ENCODE data around the gene FOCAD. TPM values are rescaled to one million over a fixed set of nuclear protein-coding genes. Genes with fewer than 3 reads are reported as not detected.

FOCAD gene
- total RNA-seq, 4 donors from 2014 or later, result 13.9 to 31.2 (median 22.0) TPM

- intact Hi-C loops (cut with DNase I; ENCODE audit: low total_unique reads), result no loop called here
- 87 to 95% methylated on average over 3 of the region's 3 CpGs for WGBS, 2 donors
- DNase-seq (ENCODE audit: low spot score in 2 of 2), result no peak
- no peak overlapping the region for H3K4me3 ChIP-seq (ENCODE audit: low read depth, poor library complexity, severe bottlenecking)
- no peak for TF ChIP-seq POLR2A (IDR thresholded peaks at IDR 0.05)
- TF ChIP-seq CTCF (IDR thresholded peaks at IDR 0.05), result no peak
These were observed 153.1 kb downstream of the FOCAD start for GRCh38 chr9:20837166-20837565.

GRCh38 chr9:20838218-20838617, 154.2 kb downstream of the FOCAD start:
- intact Hi-C loops (cut with DNase I; ENCODE audit: low total_unique reads), result no loop called here

GRCh38 chr9:20844916-20845315, 160.9 kb downstream of the FOCAD start:
- intact Hi-C loops (cut with DNase I; ENCODE audit: low total_unique reads), result no loop called here
- no peak overlapping the region for H3K4me3 ChIP-seq (ENCODE audit: low read depth, poor library complexity, severe bottlenecking)
- WGBS, 2 donors, result 89 to 94% methylated on average over 2 of the region's 2 CpGs
- DNase-seq (ENCODE audit: low spot score in 2 of 2), result no peak
- TF ChIP-seq POLR2A (IDR thresholded peaks at IDR 0.05) (no peak), CTCF (IDR thresholded peaks at IDR 0.05) (no peak)

More at GRCh38 chr9:20838218-20838617, 154.2 kb downstream of the FOCAD start:
- 46 to 51% methylated on average over 1 of the region's 1 CpG for WGBS, 2 donors
- no peak for DNase-seq (ENCODE audit: low spot score in 2 of 2)
- H3K4me3 ChIP-seq (ENCODE audit: low read depth, poor library complexity, severe bottlenecking), result no peak overlapping the region
- TF ChIP-seq CTCF (IDR thresholded peaks at IDR 0.05) (no peak), POLR2A (IDR thresholded peaks at IDR 0.05) (no peak)

GRCh38 chr9:20848490-20848889, 164.4 kb downstream of the FOCAD start:
- no peak for TF ChIP-seq POLR2A (IDR thresholded peaks at IDR 0.05)
- TF ChIP-seq CTCF (IDR thresholded peaks at IDR 0.05), result no peak
- DNase-seq (ENCODE audit: low spot score in 2 of 2), result no peak
- intact Hi-C loops (cut with DNase I; ENCODE audit: low total_unique reads), result no loop called here
- WGBS, 2 donors, result 58 to 67% methylated on average over 2 of the region's 2 CpGs
- no peak overlapping the region for H3K4me3 ChIP-seq (ENCODE audit: low read depth, poor library complexity, severe bottlenecking)

GRCh38 chr9:20853866-20854265, 169.8 kb downstream of the FOCAD start:
- H3K4me3 ChIP-seq (ENCODE audit: low read depth, poor library complexity, severe bottlenecking), result no peak overlapping the region
- WGBS, 2 donors, result 76 to 80% methylated on average over 2 of the region's 2 CpGs
- no peak for DNase-seq (ENCODE audit: low spot score in 2 of 2)
- no peak for TF ChIP-seq POLR2A (IDR thresholded peaks at IDR 0.05)
- no peak for TF ChIP-seq CTCF (IDR thresholded peaks at IDR 0.05)
- intact Hi-C loops (cut with DNase I; ENCODE audit: low total_unique reads), result no loop called here

- no peak for DNase-seq (ENCODE audit: low spot score in 2 of 2)
- TF ChIP-seq CTCF (IDR thresholded peaks at IDR 0.05) (no peak), POLR2A (IDR thresholded peaks at IDR 0.05) (no peak)
- no peak overlapping the region for H3K4me3 ChIP-seq (ENCODE audit: low read depth, poor library complexity, severe bottlenecking)
- intact Hi-C loops (cut with DNase I; ENCODE audit: low total_unique reads), result no loop called here
- WGBS, 2 donors, result 80% methylated on average over 4 of the region's 4 CpGs
These were observed 170.4 kb downstream of the FOCAD start for GRCh38 chr9:20854444-20854843.
